Measurements from ENCODE around the gene UCP2.

UCP2 gene

GRCh38 chr11:74018331-74019005 lies 35.8 kb upstream of the UCP2 start:
- Histone ChIP-seq H3K36me3 (ENCODE audit: insufficient read depth, low read length) (peaks cover 17% of the 10 kb centered on the region), H3K27me3 (ENCODE audit: insufficient read depth, low read length) (no peaks in the 10 kb centered on the region), H3K9me3 (ENCODE audit: insufficient read depth, low read depth, low read length) (no peaks in the 10 kb centered on the region), H3K4me1 (ENCODE audit: insufficient read depth, low read length) (no peaks in the 10 kb centered on the region), H3K27ac (ENCODE audit: low read depth, low read length) (no peak overlapping the region), H3K9ac (ENCODE audit: low read depth, low read length) (no peak overlapping the region), H3K4me3 (ENCODE audit: low read length) (no peak overlapping the region)
- WGBS, result 93% methylated on average over 9 of the region's 9 CpGs

DNA sequence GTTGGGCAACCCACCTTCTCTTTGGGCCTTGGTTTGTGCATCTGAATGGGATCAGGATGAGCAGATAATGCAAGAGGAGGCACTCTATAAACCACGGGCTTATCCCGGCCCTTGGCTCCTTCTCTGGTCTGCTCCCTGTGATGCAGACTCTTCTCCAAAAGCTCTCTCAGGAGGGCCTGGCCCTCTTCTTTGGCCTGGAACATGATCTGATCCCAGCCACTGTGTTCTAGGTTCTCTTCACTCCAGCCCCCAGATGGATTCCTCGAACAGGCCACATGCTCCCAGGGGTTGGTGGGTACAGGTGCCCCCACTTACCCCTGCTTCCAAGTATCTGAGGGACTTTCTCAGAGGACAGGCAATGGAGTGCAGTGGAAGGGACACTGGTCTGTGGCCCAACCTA lies 35.0 kb upstream of the UCP2 start:
- H3K36me3 ChIP-seq (ENCODE audit: insufficient read depth, low read length), result peaks cover 20% of the 10 kb centered on the region
- WGBS, result 93% methylated on average over 3 of the region's 3 CpGs
- H3K27me3 ChIP-seq (ENCODE audit: insufficient read depth, low read length), result no peaks in the 10 kb centered on the region
- no peak overlapping the region for H3K9ac ChIP-seq (ENCODE audit: low read depth, low read length)
- H3K27ac ChIP-seq (ENCODE audit: low read depth, low read length), result no peak overlapping the region
- H3K9me3 ChIP-seq (ENCODE audit: insufficient read depth, low read depth, low read length), result no peaks in the 10 kb centered on the region
- no peak overlapping the region for H3K4me3 ChIP-seq (ENCODE audit: low read length)
- no peaks in the 10 kb centered on the region for H3K4me1 ChIP-seq (ENCODE audit: insufficient read depth, low read length)

DNA sequence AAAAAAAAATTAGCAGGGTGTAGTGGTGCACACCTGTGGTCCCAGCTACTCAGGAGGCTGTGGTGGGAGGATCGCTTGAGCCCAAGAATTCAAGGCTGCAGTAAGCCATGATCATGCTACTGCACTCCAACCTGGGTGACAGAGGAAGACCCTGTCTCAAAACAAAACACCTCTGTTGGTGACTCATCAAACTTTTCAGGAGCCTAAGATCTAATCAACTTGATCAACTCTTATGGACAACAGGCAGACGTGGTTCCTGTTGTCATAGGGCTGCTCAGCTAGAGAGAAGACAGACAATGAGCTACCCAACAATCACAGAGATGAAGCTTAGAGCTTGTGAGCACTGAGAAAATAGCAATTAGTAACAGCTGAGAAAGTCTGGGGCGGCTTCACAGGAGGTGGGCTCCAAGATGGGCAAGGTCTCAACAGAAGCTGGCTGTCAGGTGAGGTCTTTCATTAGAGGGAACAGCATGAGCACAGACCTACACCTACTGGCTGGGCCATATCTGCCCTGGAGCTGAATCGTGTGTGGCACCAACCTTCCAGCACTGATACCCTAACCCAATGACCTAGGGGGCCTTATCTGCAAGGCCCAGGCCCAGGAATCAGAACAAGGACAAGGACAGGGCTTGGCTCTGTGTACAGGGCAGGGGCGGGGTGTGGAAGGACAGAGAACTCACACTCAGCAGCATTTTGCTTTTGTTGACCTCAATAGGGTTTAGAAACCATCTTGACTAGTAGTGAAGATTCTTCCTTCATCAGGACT lies 33.5 kb upstream of the UCP2 start:
- Histone ChIP-seq H3K9ac (ENCODE audit: low read depth, low read length) (no peak overlapping the region), H3K4me1 (ENCODE audit: insufficient read depth, low read length) (no peaks in the 10 kb centered on the region), H3K27me3 (ENCODE audit: insufficient read depth, low read length) (no peaks in the 10 kb centered on the region), H3K4me3 (ENCODE audit: low read length) (no peak overlapping the region), H3K9me3 (ENCODE audit: insufficient read depth, low read depth, low read length) (no peaks in the 10 kb centered on the region), H3K27ac (ENCODE audit: low read depth, low read length) (no peak overlapping the region), H3K36me3 (ENCODE audit: insufficient read depth, low read length) (peaks cover 18% of the 10 kb centered on the region)
- 90% methylated on average over 5 of the region's 5 CpGs for WGBS

DNA sequence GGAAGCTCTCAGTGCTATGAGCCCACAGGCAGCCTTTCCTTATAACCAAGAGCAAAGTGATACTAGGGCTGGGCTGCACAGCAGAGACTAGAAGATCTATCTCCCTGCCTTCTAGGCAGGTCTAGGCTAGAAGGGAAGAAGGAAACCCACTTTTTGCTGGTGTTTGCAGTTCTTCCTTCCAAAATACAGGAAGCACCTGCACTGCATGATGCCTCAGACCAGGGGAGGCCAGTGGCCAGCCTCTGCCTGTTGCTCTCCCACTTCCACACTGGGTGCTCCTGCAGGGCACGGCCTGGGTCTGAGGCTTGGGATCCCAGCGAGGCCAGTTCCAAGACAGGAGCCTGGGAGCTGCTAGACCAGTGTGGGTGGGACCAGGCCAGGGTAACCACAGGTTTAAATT lies 32.2 kb upstream of the UCP2 start:
- no peaks in the 10 kb centered on the region for H3K27me3 ChIP-seq (ENCODE audit: insufficient read depth, low read length)
- H3K4me3 ChIP-seq (ENCODE audit: low read length), result no peak overlapping the region
- H3K36me3 ChIP-seq (ENCODE audit: insufficient read depth, low read length), result peaks cover 18% of the 10 kb centered on the region
- no peaks in the 10 kb centered on the region for H3K9me3 ChIP-seq (ENCODE audit: insufficient read depth, low read depth, low read length)
- H3K4me1 ChIP-seq (ENCODE audit: insufficient read depth, low read length), result no peaks in the 10 kb centered on the region
- no peak overlapping the region for H3K27ac ChIP-seq (ENCODE audit: low read depth, low read length)
- WGBS, result 95% methylated on average over 2 of the region's 2 CpGs
- no peak overlapping the region for H3K9ac ChIP-seq (ENCODE audit: low read depth, low read length)

DNA sequence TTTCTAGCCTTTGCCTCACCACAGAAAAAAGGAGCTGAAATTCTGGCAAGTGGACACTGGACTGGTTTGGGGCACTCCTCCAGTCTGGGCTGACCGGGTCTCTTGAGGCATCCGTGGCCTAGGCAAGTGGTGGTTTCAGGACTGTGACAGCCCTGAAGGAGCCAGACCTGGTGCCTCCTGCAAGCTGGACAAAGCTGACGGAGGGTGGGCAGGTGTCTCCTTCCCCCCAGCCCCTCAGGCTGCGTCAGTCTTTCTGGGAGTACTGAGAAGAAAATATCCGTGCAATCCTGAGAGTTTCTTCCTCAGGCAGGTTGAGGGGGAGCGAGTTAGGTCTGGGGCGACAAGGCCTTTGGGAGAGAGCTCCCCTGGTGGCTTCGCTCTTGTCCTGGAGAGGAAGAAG lies 30.5 kb upstream of the UCP2 start:
- Histone ChIP-seq H3K4me1 (ENCODE audit: insufficient read depth, low read length) (no peaks in the 10 kb centered on the region), H3K9ac (ENCODE audit: low read depth, low read length) (no peak overlapping the region), H3K27me3 (ENCODE audit: insufficient read depth, low read length) (no peaks in the 10 kb centered on the region), H3K4me3 (ENCODE audit: low read length) (no peak overlapping the region), H3K9me3 (ENCODE audit: insufficient read depth, low read depth, low read length) (no peaks in the 10 kb centered on the region), H3K36me3 (ENCODE audit: insufficient read depth, low read length) (peaks cover 18% of the 10 kb centered on the region), H3K27ac (ENCODE audit: low read depth, low read length) (no peak overlapping the region)
- 95% methylated on average over 8 of the region's 8 CpGs for WGBS

DNA sequence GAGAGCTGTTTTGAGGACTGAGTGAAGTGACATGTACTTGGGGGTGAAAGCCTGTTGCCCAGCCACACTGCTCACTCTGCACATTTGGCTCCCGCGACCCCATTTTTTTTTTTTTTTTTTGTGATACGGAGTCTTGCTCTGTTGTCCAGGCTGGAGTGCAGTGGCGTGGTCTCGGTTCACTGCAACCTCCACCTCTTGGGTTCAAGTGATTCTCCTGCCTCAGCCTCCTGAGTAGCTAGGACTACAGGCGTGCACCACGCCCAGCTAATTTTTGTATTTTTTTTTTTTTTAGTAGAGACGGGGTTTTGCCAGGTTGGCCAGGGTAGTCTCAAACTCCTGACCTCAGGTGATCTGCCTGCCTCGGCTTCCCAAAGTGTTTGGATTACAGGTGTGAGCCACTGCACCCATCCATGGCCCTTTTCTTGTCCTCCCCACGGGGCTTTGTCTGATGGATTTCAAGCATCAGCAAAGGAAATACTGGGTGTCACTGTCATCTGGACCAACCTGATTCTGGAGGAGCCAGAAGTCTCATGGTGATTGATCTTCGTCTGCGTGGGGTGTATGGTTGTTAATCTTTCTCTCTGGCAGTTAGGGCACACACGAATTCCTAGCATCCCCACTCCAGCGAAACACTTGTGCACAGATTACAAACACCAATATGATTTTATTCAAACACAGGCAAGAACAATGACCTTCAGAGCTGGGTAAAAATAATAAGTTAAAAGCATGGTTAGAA lies 29.6 kb upstream of the UCP2 start:
- no peak overlapping the region for H3K9ac ChIP-seq (ENCODE audit: low read depth, low read length)
- WGBS, result 95% methylated on average over 13 of the region's 14 CpGs
- H3K9me3 ChIP-seq (ENCODE audit: insufficient read depth, low read depth, low read length), result no peaks in the 10 kb centered on the region
- H3K4me3 ChIP-seq (ENCODE audit: low read length), result no peak overlapping the region
- H3K4me1 ChIP-seq (ENCODE audit: insufficient read depth, low read length), result no peaks in the 10 kb centered on the region
- no peaks in the 10 kb centered on the region for H3K27me3 ChIP-seq (ENCODE audit: insufficient read depth, low read length)
- no peak overlapping the region for H3K27ac ChIP-seq (ENCODE audit: low read depth, low read length)
- peaks cover 14% of the 10 kb centered on the region for H3K36me3 ChIP-seq (ENCODE audit: insufficient read depth, low read length)

- H3K4me3 ChIP-seq (ENCODE audit: low read length), result no peak overlapping the region
- H3K9me3 ChIP-seq (ENCODE audit: insufficient read depth, low read depth, low read length), result no peaks in the 10 kb centered on the region
- H3K36me3 ChIP-seq (ENCODE audit: insufficient read depth, low read length), result peaks cover 10% of the 10 kb centered on the region
- H3K27me3 ChIP-seq (ENCODE audit: insufficient read depth, low read length), result no peaks in the 10 kb centered on the region
- no peak overlapping the region for H3K9ac ChIP-seq (ENCODE audit: low read depth, low read length)
- H3K27ac ChIP-seq (ENCODE audit: low read depth, low read length), result no peak overlapping the region
- 91% methylated on average over 8 of the region's 8 CpGs for WGBS
- H3K4me1 ChIP-seq (ENCODE audit: insufficient read depth, low read length), result no peaks in the 10 kb centered on the region
Measured at GRCh38 chr11:74011360-74012073, 28.9 kb upstream of the UCP2 start.

GRCh38 chr11:74010306-74011300 lies 28.0 kb upstream of the UCP2 start:
- no peaks in the 10 kb centered on the region for H3K4me1 ChIP-seq (ENCODE audit: insufficient read depth, low read length)
- H3K9me3 ChIP-seq (ENCODE audit: insufficient read depth, low read depth, low read length), result no peaks in the 10 kb centered on the region
- H3K9ac ChIP-seq (ENCODE audit: low read depth, low read length), result no peak overlapping the region

GRCh38 chr11:74009675-74010305 lies 27.1 kb upstream of the UCP2 start:
- Histone ChIP-seq H3K9ac (ENCODE audit: low read depth, low read length) (no peak overlapping the region), H3K4me3 (ENCODE audit: low read length) (no peak overlapping the region), H3K36me3 (ENCODE audit: insufficient read depth, low read length) (peaks cover 7% of the 10 kb centered on the region; the same call in 1 of the 2 replicates), H3K9me3 (ENCODE audit: insufficient read depth, low read depth, low read length) (no peaks in the 10 kb centered on the region), H3K4me1 (ENCODE audit: insufficient read depth, low read length) (no peaks in the 10 kb centered on the region), H3K27ac (ENCODE audit: low read depth, low read length) (no peak overlapping the region), H3K27me3 (ENCODE audit: insufficient read depth, low read length) (no peaks in the 10 kb centered on the region)
- 88% methylated on average over 5 of the region's 5 CpGs for WGBS

More at GRCh38 chr11:74010306-74011300, 28.0 kb upstream of the UCP2 start:
- Histone ChIP-seq H3K27ac (ENCODE audit: low read depth, low read length) (no peak overlapping the region), H3K36me3 (ENCODE audit: insufficient read depth, low read length) (peaks cover 7% of the 10 kb centered on the region; the same call in 1 of the 2 replicates), H3K27me3 (ENCODE audit: insufficient read depth, low read length) (no peaks in the 10 kb centered on the region), H3K4me3 (ENCODE audit: low read length) (no peak overlapping the region)
- WGBS, result 93% methylated on average over 8 of the region's 9 CpGs

DNA sequence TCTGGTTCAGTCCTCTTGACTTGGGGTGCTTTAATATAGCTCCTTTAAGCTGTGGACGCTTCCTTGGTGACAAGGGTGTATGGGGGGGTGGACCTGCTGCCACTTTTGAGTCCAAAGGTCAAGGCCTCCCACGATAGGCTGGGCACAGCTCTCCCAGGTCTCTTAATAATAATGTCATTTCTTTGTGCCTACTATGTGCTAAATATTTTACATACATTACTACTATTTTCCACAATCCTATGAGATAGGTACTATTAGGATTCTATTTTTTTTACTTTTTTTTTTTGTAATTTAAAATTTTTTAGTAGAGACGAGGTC lies 26.5 kb upstream of the UCP2 start:
- 95% methylated on average over 3 of the region's 3 CpGs for WGBS
- Histone ChIP-seq H3K4me3 (ENCODE audit: low read length) (no peak overlapping the region), H3K27ac (ENCODE audit: low read depth, low read length) (no peak overlapping the region), H3K27me3 (ENCODE audit: insufficient read depth, low read length) (no peaks in the 10 kb centered on the region), H3K9me3 (ENCODE audit: insufficient read depth, low read depth, low read length) (no peaks in the 10 kb centered on the region), H3K4me1 (ENCODE audit: insufficient read depth, low read length) (no peaks in the 10 kb centered on the region), H3K9ac (ENCODE audit: low read depth, low read length) (no peak overlapping the region), H3K36me3 (ENCODE audit: insufficient read depth, low read length) (peaks cover 7% of the 10 kb centered on the region; the same call in 1 of the 2 replicates)
